ENCODE measurements around the gene GTPBP6. TPM values are rescaled to one million over a fixed set of nuclear protein-coding genes. Genes with fewer than 3 reads are reported as not detected.
"Not testable (repeated sequence)": the region's sequence is repeated elsewhere in the genome, so short reads cannot be mapped to it uniquely, and the experiment has no call there.

The GTPBP6 gene
- total RNA-seq, 2 donors from 2014 or later = 32.6 to 33.5 TPM

GRCh38 chrX:287670-288069 is 30.9 kb downstream of the GTPBP6 start:
- peaks cover 11% of the 10 kb centered on the region for H3K36me3 ChIP-seq
- H3K27ac ChIP-seq = no peak overlapping the region
- H3K27me3 ChIP-seq (replicated peaks; ENCODE audit: insufficient read depth) = no peaks in the 10 kb centered on the region
- no peak overlapping the region for H3K4me3 ChIP-seq
- H3K4me1 ChIP-seq (ENCODE audit: control insufficient read depth in 1 of 2, low read depth in 2 of 2) = no peaks in the 10 kb centered on the region
- ATAC-seq (ENCODE audit: insufficient number of reproducible peaks, low FRiP score, low read depth) (no peak), DNase-seq (ENCODE audit: low spot score) (no peak)
- H3K9me3 ChIP-seq = no peaks in the 10 kb centered on the region
- no peak for TF ChIP-seq CTCF (IDR thresholded peaks at IDR 0.05)

GRCh38 chrX:285076-285677 is 33.4 kb downstream of the GTPBP6 start:
- ATAC-seq (ENCODE audit: insufficient number of reproducible peaks, low FRiP score, low read depth) (no peak), DNase-seq (ENCODE audit: low spot score) (no peak)
- Histone ChIP-seq H3K9me3 (no peaks in the 10 kb centered on the region), H3K27me3 (replicated peaks; ENCODE audit: insufficient read depth) (no peaks in the 10 kb centered on the region), H3K27ac (no peak overlapping the region), H3K4me1 (ENCODE audit: control insufficient read depth in 1 of 2, low read depth in 2 of 2) (no peaks in the 10 kb centered on the region), H3K36me3 (peaks cover 3% of the 10 kb centered on the region), H3K4me3 (no peak overlapping the region)
- TF ChIP-seq CTCF (IDR thresholded peaks at IDR 0.05) = no peak

GRCh38 chrX:283115-283845 is 35.3 kb downstream of the GTPBP6 start:
- peak; percentile 68 for ATAC-seq (ENCODE audit: insufficient number of reproducible peaks, low FRiP score, low read depth)
- no peaks in the 10 kb centered on the region for H3K4me1 ChIP-seq (ENCODE audit: control insufficient read depth in 1 of 2, low read depth in 2 of 2)
- H3K4me3 ChIP-seq = peak overlapping the region; percentile 85
- no peak for TF ChIP-seq CTCF (IDR thresholded peaks at IDR 0.05)
- H3K27ac ChIP-seq = no peak overlapping the region
- peak; percentile 76 for DNase-seq (ENCODE audit: low spot score)
- no peaks in the 10 kb centered on the region for H3K36me3 ChIP-seq
- H3K27me3 ChIP-seq (replicated peaks; ENCODE audit: insufficient read depth) = no peaks in the 10 kb centered on the region
- H3K9me3 ChIP-seq = no peaks in the 10 kb centered on the region

GRCh38 chrX:282000-282681 is 36.5 kb downstream of the GTPBP6 start:
- H3K36me3 ChIP-seq; H3K27me3 ChIP-seq (replicated peaks; ENCODE audit: insufficient read depth); H3K4me3 ChIP-seq; DNase-seq (ENCODE audit: low spot score); H3K27ac ChIP-seq; ATAC-seq (ENCODE audit: insufficient number of reproducible peaks, low FRiP score, low read depth); H3K4me1 ChIP-seq (ENCODE audit: control insufficient read depth in 1 of 2, low read depth in 2 of 2); H3K9me3 ChIP-seq: not testable (repeated sequence)

GRCh38 chrX:281166-281999 is 37.2 kb downstream of the GTPBP6 start, which contains the start of gene PLCXD1:
TSS of gene PLCXD1 (plus strand) at chrX:281381. CDS start at chrX:284188, 2,807 bp downstream.
- ATAC-seq (ENCODE audit: insufficient number of reproducible peaks, low FRiP score, low read depth) = no peak
- H3K4me1 ChIP-seq (ENCODE audit: control insufficient read depth in 1 of 2, low read depth in 2 of 2) = peaks cover 0 to 6% of the 10 kb centered on the region in 2 donors
- peak within 1 kb of the TSS; percentile 42 for H3K4me3 ChIP-seq
- no peak within 1 kb of the TSS for H3K27ac ChIP-seq
- TF ChIP-seq CTCF (IDR thresholded peaks at IDR 0.05) = no peak
- H3K27me3 ChIP-seq (replicated peaks; ENCODE audit: insufficient read depth) = no peaks in the 10 kb centered on the region
- H3K36me3 ChIP-seq = no peaks in the 10 kb centered on the region
- no peaks in the 10 kb centered on the region for H3K9me3 ChIP-seq
- no peak for DNase-seq (ENCODE audit: low spot score)

GRCh38 chrX:280722-281121 is 37.9 kb downstream of the GTPBP6 start:
- H3K36me3 ChIP-seq; H3K27me3 ChIP-seq (replicated peaks; ENCODE audit: insufficient read depth); ATAC-seq (ENCODE audit: insufficient number of reproducible peaks, low FRiP score, low read depth); H3K27ac ChIP-seq; H3K4me3 ChIP-seq; H3K9me3 ChIP-seq; DNase-seq (ENCODE audit: low spot score): not testable (repeated sequence)
- H3K4me1 ChIP-seq (ENCODE audit: control insufficient read depth in 1 of 2, low read depth in 2 of 2) = peaks cover 2 to 12% of the 10 kb centered on the region in 2 donors

- not testable (repeated sequence) for H3K9me3 ChIP-seq; ATAC-seq (ENCODE audit: insufficient number of reproducible peaks, low FRiP score, low read depth); H3K4me3 ChIP-seq; H3K36me3 ChIP-seq; H3K27me3 ChIP-seq (replicated peaks; ENCODE audit: insufficient read depth); H3K27ac ChIP-seq; DNase-seq (ENCODE audit: low spot score)
- peaks cover 3 to 15% of the 10 kb centered on the region in 2 donors for H3K4me1 ChIP-seq (ENCODE audit: control insufficient read depth in 1 of 2, low read depth in 2 of 2)
Observed at GRCh38 chrX:279757-280604, 38.6 kb downstream of the GTPBP6 start.

Data from thoracic aorta (tissue), 2 donors.